ENCODE data around the gene PCDHGA4.
A peak's percentile ranks its signal among the peaks of the same experiment; 100 is the strongest.
"Not testable (repeated sequence)": the region's sequence is repeated elsewhere in the genome, so short reads cannot be mapped to it uniquely, and the experiment has no call there.

GRCh38 chr5:141397756-141398551 is 43.1 kb downstream of the PCDHGA4 start, which contains the start of gene PCDHGB5:
- TF ChIP-seq POLR2AphosphoS5 (IDR thresholded peaks at IDR 0.05; ENCODE audit: low read depth, low read length); REST (IDR thresholded peaks at IDR 0.05; ENCODE audit: insufficient read depth in 1 of 2, low read depth in 2 of 2, low read length in 1 of 2); SIN3A (IDR thresholded peaks at IDR 0.05; ENCODE audit: borderline replicate concordance, insufficient read depth, low read depth, low read length): not testable (repeated sequence)
- peak; percentile 32 for TF ChIP-seq CTCF (IDR thresholded peaks at IDR 0.05)

Measured in Panc1 (cell line).